Upper lobe of left lung (tissue), 6 donors: ENCODE measurements around the gene FOXD1. TPM values are rescaled to one million over a fixed set of nuclear protein-coding genes. Genes with fewer than 3 reads are reported as not detected.

Experiments
- ATAC-seq, 2 donors: fragments of 200-7000 bp; cut with Tn5 transposase; one replicate each; pipeline ENCODE4 v1.9.1; 2022; ENCODE audit warnings: mild to moderate bottlenecking in 2 of 2, moderate library complexity in 2 of 2; ENCODE audit not compliant: low FRiP score in 2 of 2
- DNase-seq, 2 donors: peaks; one replicate each; pipeline ENCODE4 v3.0.0-alpha.2; 2019 to 2020
- H3K27ac ChIP-seq, 4 donors: fragments of 200-600 bp; sonication (generic); one replicate each; pipeline ENCODE4 v1.5.1; 2016 to 2019
- H3K27me3 ChIP-seq, 4 donors: fragments of 200-600 bp; sonication (generic); one replicate each; pipeline ENCODE4 v1.5.1; 2017 to 2019
- H3K36me3 ChIP-seq, 4 donors: fragments of 200-600 bp; sonication (generic); one replicate each; pipeline ENCODE4 v1.5.1; 2016 to 2019
- H3K4me1 ChIP-seq, 4 donors: fragments of 200-600 bp; sonication (generic); one replicate each; pipeline ENCODE4 v1.5.1; 2018 to 2019
- H3K4me3 ChIP-seq, 4 donors: fragments of 200-600 bp; sonication (generic); one replicate each; pipeline ENCODE4 v1.5.1; 2017 to 2019; ENCODE audit warnings: mild to moderate bottlenecking in 2 of 4, moderate library complexity in 1 of 4
- H3K9me3 ChIP-seq, 4 donors: fragments of 200-600 bp; sonication (generic); one replicate each; pipeline ENCODE4 v1.5.1; 2018 to 2019
- CTCF ChIP-seq, 6 experiments: fragments of 450-650 bp in 4 of 6; fragments of 200-600 bp in 2 of 6; sonication (generic) in 2 of 6; IDR thresholded peaks; one replicate each; pipeline ENCODE4 v1.5.1; 2016 to 2019; ENCODE audit warnings: antibody characterized with exemption in 6 of 6
- EP300 ChIP-seq, 4 donors: sonication (generic); formaldehyde crosslinking; IDR thresholded peaks; one replicate each; pipeline ENCODE4 v1.5.1; 2017; ENCODE audit warnings: antibody characterized with exemption in 4 of 4, control low read depth in 2 of 4
- POLR2A ChIP-seq, 4 donors: fragments of 450-650 bp; IDR thresholded peaks; one replicate each; pipeline ENCODE4 v1.5.1; 2016 to 2017; ENCODE audit warnings: antibody characterized with exemption in 4 of 4, mild to moderate bottlenecking in 2 of 4
- POLR2AphosphoS5 ChIP-seq, 2 donors: sonication (generic); formaldehyde crosslinking; IDR thresholded peaks; one replicate each; pipeline ENCODE4 v1.5.1; 2017; ENCODE audit warnings: antibody characterized with exemption in 2 of 2
- WGBS, 2 donors: methylation state at CpG; one replicate each; pipeline ENCODE4 v1.1.5; 2017 to 2018; 5-methylcytosine and 5-hydroxymethylcytosine counted together
- total RNA-seq, 6 donors: library from RNA; depleted of rRNA in 4 of 6; stranded (reverse); fragments of >200 nt in 4 of 6; gene quantifications; one replicate each; pipeline versions ENCODE4 v1.1.0 to v1.2.1, GENCODE V29; 2016 to 2021
- donor health status: DM: no; HTN: no; CAD: no; lungs with moderate emphysema.
- donor health status: DM: no; HTN: yes; CAD: no; lungs with severe emphysema.

FOXD1 gene
- total RNA-seq, 6 donors from 2014 or later = 0.54 to 0.79 (median 0.67) TPM; not detected in 2

DNA sequence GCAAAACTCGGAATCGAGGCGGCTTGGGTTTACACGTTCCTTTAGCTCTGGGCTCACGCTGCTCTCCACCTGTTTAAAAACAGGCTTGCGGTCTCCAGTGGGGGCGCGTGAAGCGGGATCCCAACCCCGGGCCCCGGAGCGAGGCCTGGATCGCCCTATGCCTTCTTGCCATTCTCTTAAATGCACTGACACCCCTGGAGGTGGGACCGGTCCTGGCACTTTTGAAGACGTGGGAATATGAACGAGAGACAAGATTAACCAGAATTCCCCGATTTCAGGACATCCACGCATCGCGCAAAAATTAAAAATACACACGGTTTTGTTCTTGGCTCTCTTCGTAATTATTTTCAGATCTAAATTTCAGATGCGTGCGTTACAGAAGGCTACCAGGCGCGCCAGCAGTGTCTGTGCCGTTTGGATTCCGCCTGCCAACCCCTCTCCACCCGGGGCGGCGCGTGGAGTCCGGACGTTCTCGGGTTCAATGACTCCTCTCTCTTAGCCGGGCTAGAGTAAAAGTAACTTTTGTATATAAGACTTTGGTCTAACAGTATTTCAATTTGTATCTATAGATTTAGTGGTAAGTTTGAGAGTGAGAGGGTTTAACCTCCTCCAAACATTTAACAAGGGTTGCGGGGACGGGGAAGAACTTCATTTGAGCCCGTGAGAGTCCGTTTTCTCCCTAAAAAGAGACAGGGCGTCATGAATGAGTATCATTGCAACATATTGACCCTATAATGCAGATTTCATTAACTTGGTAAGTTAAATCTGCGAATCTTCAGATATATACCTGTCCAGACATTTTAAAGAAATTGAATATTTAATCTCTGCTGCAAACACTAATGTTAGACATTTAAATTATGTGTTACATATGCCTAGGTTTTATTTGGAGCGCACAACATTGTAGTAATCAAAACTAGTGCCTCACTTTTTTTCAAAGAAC, 3.8 kb downstream of the FOXD1 start:
- ATAC-seq = no peak
- Histone ChIP-seq H3K9me3 (no peaks in the 10 kb centered on the region), H3K4me3 (no peak overlapping the region), H3K36me3 (no peaks in the 10 kb centered on the region), H3K27me3 (peaks cover 3 to 84% (median 56%) of the 10 kb centered on the region in 4 donors), H3K4me1 (peaks cover 11 to 29% (median 17%) of the 10 kb centered on the region in 4 donors), H3K27ac (no peak overlapping the region)
- WGBS, 2 donors = 17 to 23% methylated on average over 31 to 43 of the region's 43 CpGs
- peak in 1 of 2 donors; percentile 56 for DNase-seq
- TF ChIP-seq POLR2AphosphoS5 (IDR thresholded peaks at IDR 0.05) = no peak

DNA sequence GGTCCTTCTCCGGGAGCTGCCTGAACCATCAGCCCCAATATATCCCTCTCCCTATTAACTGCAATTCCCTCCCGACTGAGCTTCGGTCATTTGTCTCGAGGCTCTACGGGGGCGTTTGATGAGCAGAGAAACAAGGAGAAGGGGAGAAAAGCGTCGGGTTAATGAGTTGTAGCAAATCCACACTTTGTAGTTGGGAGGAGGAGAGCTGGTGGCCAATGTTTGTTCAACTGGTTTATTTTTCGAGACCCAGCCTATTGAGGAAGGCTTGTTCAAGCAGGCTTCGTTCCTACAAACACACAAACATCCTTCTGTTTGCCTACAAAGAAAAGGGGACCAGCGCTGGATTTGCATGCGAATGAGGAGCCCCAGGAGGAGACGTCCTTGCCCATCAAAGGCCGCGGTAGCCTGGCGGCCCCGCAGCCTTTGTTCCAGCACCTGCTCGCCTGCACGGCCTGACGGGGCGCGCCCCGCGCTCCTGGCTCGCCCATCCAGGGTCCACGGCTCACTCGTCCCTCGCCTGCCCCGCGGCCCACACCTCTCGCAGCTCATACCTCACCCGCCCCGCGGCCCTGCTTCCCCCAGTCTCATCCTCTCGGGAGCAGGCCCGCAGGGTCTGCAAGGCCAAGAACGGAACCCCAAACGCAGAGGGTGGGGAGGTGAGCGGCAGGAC, 4.6 kb downstream of the FOXD1 start:
- H3K4me1 ChIP-seq = peaks cover 10 to 25% (median 13%) of the 10 kb centered on the region in 4 donors
- DNase-seq = peak in 1 of 2 donors; percentile 81
- H3K36me3 ChIP-seq = no peaks in the 10 kb centered on the region
- TF ChIP-seq POLR2AphosphoS5 (IDR thresholded peaks at IDR 0.05) (no peak), POLR2A (IDR thresholded peaks at IDR 0.05) (no peak), EP300 (IDR thresholded peaks at IDR 0.05) (no peak), CTCF (IDR thresholded peaks at IDR 0.05) (no peak)
- ATAC-seq = no peak
- WGBS, 2 donors = 12 to 20% methylated on average over 20 to 37 of the region's 39 CpGs
- H3K4me3 ChIP-seq = no peak overlapping the region
- H3K27me3 ChIP-seq = peaks cover 4 to 82% (median 54%) of the 10 kb centered on the region in 4 donors
- H3K27ac ChIP-seq = no peak overlapping the region
- no peaks in the 10 kb centered on the region for H3K9me3 ChIP-seq

DNA sequence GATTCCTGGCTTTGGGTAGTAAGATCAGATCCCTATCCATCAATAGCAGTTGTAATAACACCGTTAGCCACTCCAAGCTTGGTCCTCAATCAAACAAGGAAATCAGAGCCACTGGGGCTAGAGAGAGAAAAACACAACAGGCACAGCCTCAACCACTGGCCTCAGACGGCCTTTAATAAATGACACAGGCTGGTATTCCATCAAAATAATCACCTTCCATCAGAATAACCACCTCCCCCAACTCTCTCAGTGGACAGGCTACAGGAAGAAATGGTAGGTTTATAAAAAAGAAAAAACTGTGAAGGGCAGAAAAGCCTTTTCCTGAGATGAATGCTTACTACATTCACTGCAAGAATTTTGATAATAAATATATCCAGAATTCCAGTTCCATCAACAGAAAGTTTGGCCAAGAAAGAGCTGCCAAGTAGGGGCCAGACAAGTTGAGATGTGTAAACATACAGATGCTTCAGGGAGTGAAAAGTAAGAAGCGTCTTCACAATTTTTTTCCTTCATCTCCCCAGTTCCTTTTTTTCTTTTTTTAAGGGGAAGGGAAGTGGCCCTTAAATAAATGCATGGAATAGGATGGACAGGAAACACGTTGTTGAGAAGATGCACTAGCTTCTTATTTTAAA, 5.5 kb downstream of the FOXD1 start:
- WGBS, 2 donors = 14 to 21% methylated on average over 4 of the region's 4 CpGs
- no peaks in the 10 kb centered on the region for H3K9me3 ChIP-seq
- no peak overlapping the region for H3K4me3 ChIP-seq
- peaks cover 8 to 84% (median 51%) of the 10 kb centered on the region in 4 donors for H3K27me3 ChIP-seq
- peaks cover 4 to 19% (median 7%) of the 10 kb centered on the region in 4 donors for H3K4me1 ChIP-seq
- DNase-seq = no peak
- TF ChIP-seq EP300 (IDR thresholded peaks at IDR 0.05) (no peak), POLR2A (IDR thresholded peaks at IDR 0.05) (no peak), POLR2AphosphoS5 (IDR thresholded peaks at IDR 0.05) (no peak), CTCF (IDR thresholded peaks at IDR 0.05) (no peak)
- ATAC-seq = no peak
- no peaks in the 10 kb centered on the region for H3K36me3 ChIP-seq
- H3K27ac ChIP-seq = no peak overlapping the region

DNA sequence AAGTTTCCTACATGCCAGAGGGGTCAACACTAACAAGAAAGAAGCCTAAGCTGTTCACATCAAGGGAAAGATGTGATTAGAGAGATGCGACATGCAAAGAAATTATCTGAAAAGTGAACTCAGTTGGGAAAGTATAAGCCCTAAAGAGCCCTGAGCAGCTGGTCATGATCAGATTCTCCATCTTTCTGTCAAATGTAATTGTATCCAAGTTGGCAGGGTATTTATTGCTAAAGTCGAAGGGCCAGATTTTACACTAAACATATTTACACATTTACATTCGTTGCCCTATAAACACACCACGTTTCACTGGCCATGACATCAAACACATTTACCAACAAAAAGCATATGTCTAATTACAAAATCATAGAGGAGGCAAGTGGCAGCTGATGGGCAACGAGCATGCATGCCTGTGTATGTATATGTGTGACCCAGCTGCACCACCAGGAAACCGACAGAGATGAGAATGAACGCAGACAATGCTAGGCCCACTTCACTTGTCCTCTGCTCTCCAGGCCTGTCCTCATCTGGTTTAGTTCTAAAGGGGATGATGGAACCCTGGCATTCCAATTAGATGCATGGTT, 6.3 kb downstream of the FOXD1 start:
- no peak for ATAC-seq
- H3K36me3 ChIP-seq = no peaks in the 10 kb centered on the region
- H3K27me3 ChIP-seq = peaks cover 8 to 89% (median 53%) of the 10 kb centered on the region in 4 donors
- H3K4me1 ChIP-seq = peaks cover 8 to 19% (median 11%) of the 10 kb centered on the region in 4 donors
- no peak overlapping the region for H3K4me3 ChIP-seq
- no peak for TF ChIP-seq EP300 (IDR thresholded peaks at IDR 0.05)
- TF ChIP-seq CTCF (IDR thresholded peaks at IDR 0.05) = no peak
- TF ChIP-seq POLR2AphosphoS5 (IDR thresholded peaks at IDR 0.05) = no peak
- TF ChIP-seq POLR2A (IDR thresholded peaks at IDR 0.05) = no peak
- H3K9me3 ChIP-seq = no peaks in the 10 kb centered on the region
- WGBS, 2 donors = 23 to 28% methylated on average over 7 of the region's 7 CpGs
- no peak overlapping the region for H3K27ac ChIP-seq
- DNase-seq = no peak
